Ascending aorta (tissue), 2 donors: ENCODE measurements around the gene DUSP22. TPM values are rescaled to one million over a fixed set of nuclear protein-coding genes. Genes with fewer than 3 reads are reported as not detected.

ENCODE experiments used
- DNase-seq, 2 donors: peaks; one replicate each; pipeline ENCODE4 v3.0.0-alpha.2; 2019; ENCODE audit warnings: low spot score in 2 of 2
- H3K27ac ChIP-seq, 2 donors: fragments of 200-600 bp; sonication (generic); one replicate each; pipeline ENCODE4 v1.5.1; 2016 to 2017; ENCODE audit warnings: mild to moderate bottlenecking in 1 of 2
- H3K27me3 ChIP-seq: fragments of 200-600 bp; sonication (generic); one replicate; pipeline ENCODE4 v1.5.1; 2017
- H3K36me3 ChIP-seq, 2 donors: fragments of 200-600 bp; sonication (generic); one replicate each; pipeline ENCODE4 v1.5.1; 2016
- H3K4me1 ChIP-seq, 2 donors: fragments of 200-600 bp; sonication (generic); one replicate each; pipeline ENCODE4 v1.5.1; 2016 to 2017; ENCODE audit warnings: mild to moderate bottlenecking in 1 of 2
- H3K4me3 ChIP-seq, 2 donors: fragments of 200-600 bp; sonication (generic); one replicate each; pipeline ENCODE4 v1.5.1; 2016 to 2017; ENCODE audit warnings: mild to moderate bottlenecking in 1 of 2
- H3K9me3 ChIP-seq, 2 donors: fragments of 200-600 bp; sonication (generic); one replicate each; pipeline ENCODE4 v1.5.1; 2016
- intact Hi-C: fragments of 100-400 bp; cut with DNase I; formaldehyde crosslinking; loops from one replicate; pipeline ENCODE4 v1.15.1; 2023
- total RNA-seq: library from RNA; depleted of rRNA; stranded (reverse); fragments of >200 nt; gene quantifications from one replicate; pipeline ENCODE4 v1.1.0, GENCODE V29; 2016
- TF ChIP-seq, protein P1 (sequence below), 3 experiments: fragments of 200-600 bp in 2 of 3; fragments of 450-650 bp in 1 of 3; sonication (generic) in 2 of 3; IDR thresholded peaks; one replicate each; pipeline ENCODE4 v1.5.1; 2016 to 2019; ENCODE audit warnings: antibody characterized with exemption in 3 of 3, mild to moderate bottlenecking in 1 of 3, moderate library complexity in 1 of 3

The DUSP22 gene
- total RNA-seq, 1 donor from 2014 or later: 216 TPM

DNA sequence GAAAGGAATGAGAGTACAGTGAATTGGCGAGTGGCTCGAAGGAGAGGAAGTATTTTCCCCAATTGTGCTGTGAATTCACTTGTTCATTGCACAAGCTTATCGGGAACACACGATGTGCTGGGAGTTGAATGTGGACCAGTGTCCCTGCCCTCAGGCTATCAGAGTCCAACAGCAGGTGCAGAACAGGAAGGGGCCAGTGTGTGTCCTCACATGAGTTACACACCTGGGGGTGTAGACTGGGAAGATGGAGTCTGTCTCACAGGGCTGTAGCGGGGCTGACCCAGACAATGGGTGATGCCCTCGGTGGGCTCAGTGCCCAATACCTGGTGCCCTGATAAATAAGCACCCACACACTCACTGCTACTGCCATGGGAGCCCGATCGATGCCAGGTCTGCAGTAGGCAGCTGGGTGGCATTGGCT lies 14.4 kb downstream of the DUSP22 start:
- DNase-seq: no peak
- no peak overlapping the region for H3K27ac ChIP-seq
- intact Hi-C loops: no loop called here

DNA sequence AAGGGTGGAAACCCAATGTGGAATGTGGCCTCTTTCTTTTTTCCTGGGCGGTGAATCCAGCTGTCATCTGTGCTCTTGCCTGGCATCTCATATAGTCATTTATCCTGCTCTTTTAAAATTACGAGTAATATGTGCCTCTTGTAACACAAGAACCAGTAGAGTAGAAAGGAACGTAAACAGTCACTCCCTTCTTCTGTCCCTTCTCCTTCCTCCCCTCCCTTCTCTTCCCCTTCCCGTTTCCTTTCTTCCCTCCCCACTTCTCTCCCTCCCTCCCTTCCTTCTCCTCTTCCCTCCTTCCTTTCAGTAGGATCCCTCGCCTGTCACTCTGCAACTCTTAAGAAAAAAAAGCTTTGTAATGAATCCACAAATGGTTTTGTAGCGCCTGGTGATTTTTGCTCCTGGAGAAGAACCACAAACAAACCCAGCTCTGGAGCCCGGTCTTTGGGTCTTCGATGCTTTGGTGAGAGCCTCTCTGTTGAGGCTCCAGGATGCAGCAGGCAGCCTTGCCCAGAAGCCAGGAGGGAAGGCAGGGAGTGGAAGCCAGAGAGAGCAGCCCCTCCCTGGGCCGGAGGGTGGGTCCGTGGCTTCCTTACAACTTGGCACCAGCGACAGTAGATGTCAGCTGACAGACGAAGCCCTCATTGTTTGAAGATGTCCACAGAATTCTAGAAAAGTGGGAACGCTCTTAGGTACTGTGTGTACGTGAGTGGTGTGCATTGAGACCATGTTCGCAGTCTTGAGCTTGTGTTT lies 15.0 kb downstream of the DUSP22 start:
- intact Hi-C loops: no loop called here
- no peak for DNase-seq

More for the DNA sequence above, 14.4 kb downstream of the DUSP22 start:
- no peak overlapping the region for H3K4me3 ChIP-seq
- H3K4me1 ChIP-seq: no peaks in the 10 kb centered on the region
- no peaks in the 10 kb centered on the region for H3K27me3 ChIP-seq
- peaks cover 0 to 3% of the 10 kb centered on the region in 2 donors for H3K36me3 ChIP-seq
- no peaks in the 10 kb centered on the region for H3K9me3 ChIP-seq
- TF ChIP-seq, protein P1, sequence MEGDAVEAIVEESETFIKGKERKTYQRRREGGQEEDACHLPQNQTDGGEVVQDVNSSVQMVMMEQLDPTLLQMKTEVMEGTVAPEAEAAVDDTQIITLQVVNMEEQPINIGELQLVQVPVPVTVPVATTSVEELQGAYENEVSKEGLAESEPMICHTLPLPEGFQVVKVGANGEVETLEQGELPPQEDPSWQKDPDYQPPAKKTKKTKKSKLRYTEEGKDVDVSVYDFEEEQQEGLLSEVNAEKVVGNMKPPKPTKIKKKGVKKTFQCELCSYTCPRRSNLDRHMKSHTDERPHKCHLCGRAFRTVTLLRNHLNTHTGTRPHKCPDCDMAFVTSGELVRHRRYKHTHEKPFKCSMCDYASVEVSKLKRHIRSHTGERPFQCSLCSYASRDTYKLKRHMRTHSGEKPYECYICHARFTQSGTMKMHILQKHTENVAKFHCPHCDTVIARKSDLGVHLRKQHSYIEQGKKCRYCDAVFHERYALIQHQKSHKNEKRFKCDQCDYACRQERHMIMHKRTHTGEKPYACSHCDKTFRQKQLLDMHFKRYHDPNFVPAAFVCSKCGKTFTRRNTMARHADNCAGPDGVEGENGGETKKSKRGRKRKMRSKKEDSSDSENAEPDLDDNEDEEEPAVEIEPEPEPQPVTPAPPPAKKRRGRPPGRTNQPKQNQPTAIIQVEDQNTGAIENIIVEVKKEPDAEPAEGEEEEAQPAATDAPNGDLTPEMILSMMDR (IDR thresholded peaks at IDR 0.05): no peak

DNA sequence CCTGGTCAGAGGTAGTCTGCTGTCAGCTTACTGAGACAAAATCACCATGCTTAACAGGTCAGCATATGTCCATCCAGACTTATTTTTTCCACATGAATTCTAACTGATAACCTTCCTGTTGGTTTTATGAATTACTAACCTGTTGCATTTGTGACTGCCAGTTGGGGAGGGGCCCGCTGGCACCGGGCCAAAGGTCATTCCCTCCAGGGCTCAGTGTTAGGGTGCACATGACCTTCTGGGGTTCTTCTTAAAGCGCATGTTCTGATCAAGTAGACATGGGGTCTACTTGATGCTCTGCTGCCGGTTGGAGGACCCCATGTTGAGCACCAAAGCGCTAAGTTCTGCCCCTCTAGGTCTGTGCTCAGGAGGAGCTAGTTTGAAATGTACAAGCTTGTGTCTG lies 15.6 kb downstream of the DUSP22 start:
- intact Hi-C loops: no loop called here
- no peak for DNase-seq
- TF ChIP-seq, protein P1 (IDR thresholded peaks at IDR 0.05): no peak
- Histone ChIP-seq H3K4me1 (no peaks in the 10 kb centered on the region), H3K27me3 (no peaks in the 10 kb centered on the region), H3K4me3 (no peak overlapping the region), H3K9me3 (no peaks in the 10 kb centered on the region), H3K36me3 (peaks cover 0 to 3% of the 10 kb centered on the region in 2 donors), H3K27ac (no peak overlapping the region)

More for the DNA sequence above, 15.0 kb downstream of the DUSP22 start:
- Histone ChIP-seq H3K27me3 (no peaks in the 10 kb centered on the region), H3K9me3 (no peaks in the 10 kb centered on the region), H3K4me1 (no peaks in the 10 kb centered on the region), H3K36me3 (peaks cover 0 to 3% of the 10 kb centered on the region in 2 donors), H3K4me3 (no peak overlapping the region), H3K27ac (no peak overlapping the region)
- TF ChIP-seq, protein P1 (IDR thresholded peaks at IDR 0.05): no peak

DNA sequence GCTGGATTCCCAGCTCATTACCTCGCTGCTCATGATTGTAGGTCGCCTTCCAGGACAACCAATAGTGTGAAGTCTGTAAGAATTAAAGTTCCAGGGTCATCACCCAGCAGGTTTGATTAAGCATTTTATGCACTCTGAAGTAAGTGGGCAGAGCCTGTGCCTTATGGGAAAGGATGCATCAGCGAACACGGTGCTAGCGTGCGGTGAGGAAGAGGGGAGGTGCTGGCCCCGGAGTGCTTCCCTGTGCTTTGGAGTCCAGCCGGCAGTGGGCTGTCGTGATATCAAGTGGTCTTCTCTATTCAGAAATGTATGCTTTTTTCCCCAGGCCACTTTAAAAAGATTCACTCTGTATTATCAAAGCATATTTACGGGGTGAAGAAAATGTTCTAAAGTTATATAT lies 16.0 kb downstream of the DUSP22 start:
- Histone ChIP-seq H3K27me3 (no peaks in the 10 kb centered on the region), H3K9me3 (no peaks in the 10 kb centered on the region), H3K4me3 (no peak overlapping the region), H3K27ac (no peak overlapping the region), H3K36me3 (peaks cover 0 to 3% of the 10 kb centered on the region in 2 donors), H3K4me1 (no peaks in the 10 kb centered on the region)
- DNase-seq: no peak
- TF ChIP-seq, protein P1 (IDR thresholded peaks at IDR 0.05): no peak
- intact Hi-C loops: no loop called here

DNA sequence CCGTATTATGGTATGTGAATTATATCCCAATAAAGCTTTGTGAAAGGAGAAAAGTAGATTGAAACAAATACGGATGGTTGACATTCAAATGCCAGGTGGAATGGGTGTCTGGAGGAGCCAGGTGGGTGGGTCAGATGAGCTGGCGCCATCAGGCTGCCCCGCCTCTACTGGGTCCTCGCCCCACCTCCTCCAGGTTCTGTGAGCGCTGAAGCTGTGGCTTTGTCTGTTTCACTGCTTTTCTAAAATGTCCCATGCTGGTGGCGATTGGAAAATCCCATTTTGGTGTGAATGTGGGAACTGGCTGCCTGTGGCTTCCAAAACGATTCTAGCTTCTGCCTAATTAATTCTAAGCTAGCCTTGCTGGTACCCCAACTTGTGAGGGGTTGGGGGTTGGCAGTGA lies 16.5 kb downstream of the DUSP22 start:
- intact Hi-C loops: no loop called here
- no peaks in the 10 kb centered on the region for H3K4me1 ChIP-seq
- TF ChIP-seq, protein P1 (IDR thresholded peaks at IDR 0.05): no peak
- peaks cover 0 to 3% of the 10 kb centered on the region in 2 donors for H3K36me3 ChIP-seq
- H3K9me3 ChIP-seq: no peaks in the 10 kb centered on the region
- no peaks in the 10 kb centered on the region for H3K27me3 ChIP-seq
- H3K27ac ChIP-seq: no peak overlapping the region
- no peak for DNase-seq
- H3K4me3 ChIP-seq: no peak overlapping the region
